SIG-M5 treated with dmso at 0.1 percent for 504 hours (cell line): ENCODE measurements around the gene CCL22.
"Not testable (repeated sequence)": the region's sequence is repeated elsewhere in the genome, so short reads cannot be mapped to it uniquely, and the experiment has no call there.

Experiments
- DNase-seq: peaks from one replicate; lab custom pipeline; 2025; ENCODE audit not compliant: unreplicated experiment; lab: John Stamatoyannopoulos, UW

The CCL22 gene, protein sequence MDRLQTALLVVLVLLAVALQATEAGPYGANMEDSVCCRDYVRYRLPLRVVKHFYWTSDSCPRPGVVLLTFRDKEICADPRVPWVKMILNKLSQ

DNA sequence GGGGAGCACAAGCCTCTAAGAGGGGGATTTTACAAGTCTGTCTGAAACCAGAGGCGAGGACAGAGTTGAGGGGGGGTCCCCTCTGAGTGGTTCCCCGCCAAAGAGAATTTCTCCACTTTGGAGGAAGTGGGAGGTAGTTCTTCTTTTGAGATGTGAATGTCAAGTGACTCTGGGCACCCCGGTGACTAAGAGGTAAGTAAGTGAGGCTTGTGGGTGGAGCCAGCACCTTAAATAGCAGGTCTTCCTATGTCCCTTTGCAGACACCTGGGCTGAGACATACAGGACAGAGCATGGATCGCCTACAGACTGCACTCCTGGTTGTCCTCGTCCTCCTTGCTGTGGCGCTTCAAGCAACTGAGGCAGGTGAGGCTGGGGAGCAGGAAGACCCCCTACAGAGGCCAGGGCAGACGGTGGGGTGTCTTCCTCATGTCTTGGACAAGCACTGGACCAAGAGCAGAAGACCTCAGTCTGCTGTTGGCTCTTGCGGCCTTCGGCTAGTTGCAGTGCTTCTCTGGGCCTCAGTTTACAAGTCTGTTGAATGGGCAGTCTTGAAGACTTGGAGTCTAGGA, at the start of gene CCL22:
CCL22 (plus strand) TSS at position 257 of the 569 bp plus-strand sequence; CDS start at position 291, 34 bp downstream.
- no peak for DNase-seq

DNA sequence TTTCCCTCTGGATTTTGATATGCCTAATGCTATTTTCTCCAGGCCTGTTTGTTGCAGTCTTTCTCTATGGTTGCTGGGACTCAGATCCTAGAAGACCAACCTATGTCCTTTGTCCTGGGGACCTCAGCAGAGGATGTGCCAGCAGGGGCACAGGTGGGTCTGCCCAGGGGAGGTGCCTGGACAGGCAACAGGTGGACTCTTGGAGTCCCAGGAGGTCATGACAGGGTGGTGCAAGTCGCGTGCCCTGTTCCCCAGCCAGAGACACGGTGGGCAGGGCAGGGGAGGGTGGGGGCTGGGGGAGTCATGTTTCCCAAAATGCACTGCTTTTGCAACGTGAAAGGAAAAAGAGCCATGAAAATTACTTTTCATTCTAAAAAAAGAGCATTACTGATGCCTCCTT, 47.8 kb upstream of the CCL22 start:
- DNase-seq: no peak

DNA sequence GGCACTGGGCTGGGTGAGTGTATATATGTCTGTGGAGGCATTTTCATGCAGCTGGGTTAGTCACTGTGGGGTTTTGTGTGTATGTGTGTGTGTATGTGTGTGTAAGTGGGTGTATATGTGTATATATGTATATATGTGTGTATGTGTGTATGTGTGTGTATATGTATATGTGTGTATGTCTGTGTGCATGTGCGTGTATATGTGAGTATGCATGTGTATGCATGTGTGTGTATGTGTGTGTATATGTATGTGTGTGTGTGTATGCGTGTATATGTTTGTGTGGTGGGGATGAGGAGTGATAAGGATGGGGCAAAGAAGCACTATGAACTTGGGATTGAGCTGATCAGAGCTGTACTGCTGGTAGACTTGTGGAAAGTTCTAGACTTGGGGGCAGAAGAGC, 45.1 kb upstream of the CCL22 start:
- no peak for DNase-seq

DNA sequence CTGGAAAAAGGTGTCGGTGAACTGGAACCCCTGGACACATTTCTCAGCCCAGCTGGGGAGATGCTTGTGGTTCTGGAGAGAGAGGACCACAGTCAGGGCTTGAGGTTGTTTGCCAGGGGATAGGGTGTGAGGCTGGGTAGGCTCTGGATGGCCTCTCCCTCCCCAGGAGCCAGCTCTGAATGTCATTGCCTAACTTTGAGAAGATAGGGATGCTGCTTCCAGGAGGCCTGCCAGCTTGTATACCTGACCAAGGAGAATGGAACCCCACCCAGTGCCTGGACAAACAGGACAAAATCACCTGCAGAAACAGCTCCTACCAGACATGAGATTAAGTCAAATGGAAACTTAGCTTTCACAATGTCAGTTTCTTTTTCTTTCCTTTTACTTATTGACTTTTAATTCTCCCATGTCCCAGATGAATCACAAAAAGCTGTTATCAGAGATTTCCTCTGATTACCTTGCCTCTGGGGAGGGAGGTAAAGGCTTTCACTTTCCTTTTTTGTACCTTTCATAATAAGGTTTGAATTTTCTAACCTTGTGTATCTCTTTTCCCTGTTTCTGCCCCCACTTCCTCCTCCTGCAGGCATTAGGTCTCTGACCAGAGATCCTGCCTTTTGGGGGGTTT, 44.3 kb upstream of the CCL22 start:
- no peak for DNase-seq

DNA sequence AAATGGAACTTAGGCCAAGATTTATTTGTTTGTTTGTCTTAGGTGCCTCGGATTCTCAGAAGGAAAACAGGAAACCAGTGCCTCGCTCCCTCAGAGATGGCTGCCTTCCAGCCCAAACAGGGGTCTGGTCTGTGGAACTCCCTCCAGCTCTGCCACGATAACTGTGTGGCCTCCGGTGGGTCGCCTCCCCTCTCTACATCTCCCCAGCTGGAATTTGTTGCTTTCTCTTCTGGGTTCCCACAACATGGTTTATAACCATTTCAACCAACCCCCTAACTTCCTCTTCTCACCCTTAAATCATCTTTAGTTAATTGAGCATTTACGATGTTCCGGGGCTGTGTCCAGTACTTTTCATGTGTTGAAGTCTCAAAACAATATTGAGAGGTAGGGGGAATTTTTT, 43.2 kb upstream of the CCL22 start:
- DNase-seq: no peak

DNA sequence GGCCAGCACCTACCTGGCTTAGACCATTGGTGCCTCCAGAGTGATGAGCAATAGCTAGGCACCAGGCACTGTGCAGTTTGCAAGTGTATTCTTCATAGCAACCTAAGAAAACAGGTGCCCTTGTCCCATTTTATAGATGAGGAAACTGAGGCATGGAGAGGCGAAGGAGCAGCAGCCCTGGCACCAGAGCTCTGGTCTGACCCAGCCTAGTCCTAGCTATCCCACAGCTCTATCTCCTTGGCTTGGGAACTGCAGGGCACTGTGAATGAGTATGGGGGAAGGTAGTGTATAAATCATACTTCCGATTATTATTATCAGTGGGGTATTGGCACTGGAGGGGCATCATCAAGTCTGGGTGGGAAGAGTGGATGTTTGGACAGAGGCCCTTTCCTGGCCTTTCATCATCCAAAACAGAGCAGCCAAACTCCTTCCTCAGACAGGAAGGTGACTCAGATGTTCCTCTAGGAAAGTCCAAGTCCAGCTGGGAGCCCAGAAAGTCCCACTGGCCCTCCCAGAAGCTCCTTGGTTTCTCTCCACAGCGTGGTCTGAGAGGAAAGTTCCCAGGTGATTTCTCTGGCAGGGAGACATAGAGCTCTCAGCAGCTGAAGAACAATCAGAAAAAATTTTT, 42.1 kb upstream of the CCL22 start:
- DNase-seq: no peak

DNA sequence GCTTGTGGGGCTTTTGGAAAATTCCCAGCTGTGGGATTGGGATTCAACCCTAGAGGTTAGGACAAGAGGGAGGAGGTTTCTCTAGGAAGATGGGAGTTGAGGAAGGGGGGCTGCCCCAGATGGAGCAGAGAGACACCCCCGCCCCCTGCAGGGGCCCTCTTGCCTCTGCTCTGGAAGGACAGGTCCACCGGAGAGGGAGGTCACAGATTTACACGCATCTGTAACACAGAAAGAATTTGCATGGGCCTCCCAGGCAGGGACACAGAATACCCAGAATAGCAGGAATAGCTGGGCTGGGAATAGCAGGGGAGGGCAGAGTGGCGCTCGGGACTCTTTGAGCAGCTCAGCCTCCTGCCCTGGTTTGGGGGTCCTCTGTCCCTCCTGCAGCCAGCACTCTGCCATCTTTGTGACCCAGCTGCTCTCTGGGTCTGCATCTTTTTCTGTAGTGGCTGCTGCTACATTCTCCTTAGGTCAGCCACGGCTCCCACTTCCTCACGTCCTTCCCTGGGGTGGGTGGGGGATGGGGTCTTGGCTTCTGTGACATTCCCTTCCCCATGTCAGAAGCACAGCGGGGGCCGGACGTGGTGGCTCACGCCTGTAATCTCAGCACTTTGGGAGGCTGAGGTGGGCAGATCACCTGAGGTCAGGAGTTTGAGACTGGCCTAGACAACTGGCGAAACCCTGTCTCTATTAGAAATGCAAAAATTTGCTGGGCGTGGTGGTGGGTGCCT, 40.2 kb upstream of the CCL22 start:
- no peak for DNase-seq

DNA sequence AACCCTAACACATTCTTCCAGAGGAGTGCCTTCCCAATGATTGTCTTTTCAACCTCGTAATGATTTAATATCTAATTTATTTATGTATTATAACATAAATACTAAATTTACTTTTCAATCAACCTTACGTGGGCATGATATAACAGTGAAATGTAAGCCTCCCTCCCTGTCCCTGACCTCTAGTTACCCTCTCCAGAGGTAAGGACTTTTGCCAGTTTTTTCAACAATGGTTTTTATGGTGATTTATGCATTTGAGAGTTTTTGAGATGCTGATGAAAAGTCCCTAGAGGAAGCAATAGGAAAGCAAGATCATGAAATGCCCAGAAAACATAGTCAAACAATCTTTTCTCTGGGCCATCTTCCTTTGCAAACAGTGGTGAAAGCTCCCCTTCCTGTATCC, 38.9 kb upstream of the CCL22 start:
- no peak for DNase-seq

DNA sequence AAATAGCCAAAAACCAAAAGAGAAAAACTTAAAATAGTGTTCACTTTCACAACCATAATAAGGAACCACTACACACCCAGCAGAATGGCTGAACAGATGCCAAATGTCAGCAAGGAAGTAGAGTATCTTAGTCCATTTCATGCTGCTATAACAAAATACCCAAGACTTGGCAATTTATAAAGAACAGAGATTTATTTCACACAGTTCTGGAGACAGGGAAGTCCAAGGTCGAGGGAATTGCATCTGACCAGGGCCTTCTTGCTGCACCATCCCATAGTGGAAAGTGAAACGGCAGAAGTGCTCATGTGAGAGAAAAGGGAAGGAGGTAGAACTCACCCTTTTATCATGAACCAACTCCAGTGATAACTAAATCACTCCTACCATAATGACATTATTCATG, 33.8 kb upstream of the CCL22 start:
- no peak for DNase-seq

DNA sequence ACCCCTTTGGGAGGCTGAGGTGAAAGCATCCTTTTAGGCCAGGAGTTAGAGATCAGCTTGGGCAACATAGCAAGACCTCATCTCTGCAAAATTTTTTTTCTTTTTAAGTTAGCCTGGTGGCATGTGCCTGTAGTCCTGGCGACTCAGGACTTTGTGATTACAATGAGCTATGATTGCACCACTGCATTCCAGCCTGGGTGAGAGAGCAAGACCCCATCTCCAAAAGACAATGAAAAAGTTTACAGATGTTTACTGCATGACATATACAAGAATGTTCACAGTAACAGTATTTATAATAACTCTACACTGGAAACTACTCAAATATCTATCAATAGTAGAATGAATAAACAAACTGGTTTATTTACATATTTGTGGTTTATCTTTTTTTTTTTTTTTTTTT, 33.1 kb upstream of the CCL22 start:
- no peak for DNase-seq

DNA sequence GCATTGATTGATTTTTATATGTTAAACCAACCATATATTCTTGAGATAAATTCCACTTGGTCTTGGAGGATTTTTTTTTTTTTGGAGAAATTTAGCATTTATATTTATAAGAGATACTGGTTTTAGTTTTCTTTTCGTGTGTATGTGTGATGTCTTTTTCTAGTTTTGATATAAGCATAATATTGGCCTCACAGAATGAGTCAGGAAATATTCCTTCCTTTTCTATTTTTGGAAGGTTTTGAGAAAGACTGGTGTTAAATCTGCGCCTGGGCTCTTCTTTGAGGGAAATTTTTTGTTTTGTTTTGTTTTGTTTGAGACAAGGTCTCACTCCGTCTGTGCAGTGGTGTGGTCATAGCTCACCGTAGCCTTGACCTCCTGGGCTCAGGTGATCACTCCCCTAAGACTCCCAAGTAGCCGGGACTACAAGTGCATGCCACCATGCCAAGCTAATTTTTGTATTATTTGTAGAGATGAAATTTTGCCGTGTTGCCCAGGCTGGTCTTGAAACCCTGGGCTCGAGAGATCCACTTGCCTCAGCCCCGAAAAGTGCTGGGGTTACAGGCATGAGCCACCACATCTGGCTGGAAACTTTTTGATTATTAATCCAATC, 28.8 kb upstream of the CCL22 start:
- DNase-seq: no peak

DNA sequence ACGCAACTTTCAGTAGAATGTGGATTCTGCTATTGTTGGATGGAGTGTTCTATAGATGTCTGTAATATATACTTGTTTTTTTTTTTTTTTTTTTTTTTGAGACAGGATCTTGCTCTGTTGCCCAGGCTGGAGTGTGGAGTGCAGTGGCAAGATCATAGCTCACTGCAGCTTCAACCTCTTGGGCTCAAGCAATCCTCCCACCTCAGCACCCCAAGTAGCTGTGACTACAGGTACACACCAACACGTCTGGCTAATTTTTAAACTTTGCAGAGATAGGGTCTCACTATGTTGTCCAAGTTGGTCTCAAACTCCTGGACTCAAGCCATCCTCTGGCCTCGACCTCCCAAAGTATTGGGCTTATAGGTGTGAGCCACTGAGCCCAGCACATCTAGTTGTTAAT, 27.2 kb upstream of the CCL22 start:
- no peak for DNase-seq

DNA sequence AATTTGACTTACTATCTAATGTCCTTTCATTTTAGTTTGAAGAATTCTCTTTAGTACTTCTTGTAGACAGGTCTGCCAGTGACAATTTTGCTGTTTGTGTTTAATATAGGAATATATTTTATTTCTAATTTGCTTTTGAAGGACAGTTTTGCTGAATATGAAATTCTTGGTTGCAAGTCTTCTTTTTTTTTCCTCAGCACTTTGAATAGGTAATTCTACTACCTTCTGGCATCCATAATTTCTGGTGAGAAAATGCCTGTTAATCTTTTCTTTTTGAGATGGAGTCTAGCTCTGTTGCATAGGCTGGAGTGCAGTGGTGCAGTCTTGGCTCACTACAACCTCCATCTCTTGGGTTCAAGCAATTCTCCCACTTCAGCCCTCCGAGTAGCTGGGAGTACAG, 25.2 kb upstream of the CCL22 start:
- no peak for DNase-seq

DNA sequence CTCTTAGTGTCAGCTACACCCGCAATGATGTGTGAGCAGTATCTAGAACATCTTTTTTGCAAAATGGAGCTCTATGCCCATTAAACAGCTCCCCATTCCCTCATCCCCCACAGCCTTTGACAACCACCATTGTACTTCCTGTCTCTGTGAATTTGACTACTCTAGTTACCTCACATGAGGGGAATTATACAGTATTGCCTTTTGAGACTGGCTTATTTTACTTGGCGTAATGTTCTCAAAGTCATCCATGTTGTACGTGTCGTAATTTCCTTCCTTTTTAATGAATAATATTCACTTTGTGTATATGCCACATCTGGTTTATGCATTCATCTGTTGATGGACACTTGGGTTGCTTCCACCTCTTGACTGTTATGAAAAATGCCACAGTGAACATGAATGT, 23.2 kb upstream of the CCL22 start:
- DNase-seq: no peak

DNA sequence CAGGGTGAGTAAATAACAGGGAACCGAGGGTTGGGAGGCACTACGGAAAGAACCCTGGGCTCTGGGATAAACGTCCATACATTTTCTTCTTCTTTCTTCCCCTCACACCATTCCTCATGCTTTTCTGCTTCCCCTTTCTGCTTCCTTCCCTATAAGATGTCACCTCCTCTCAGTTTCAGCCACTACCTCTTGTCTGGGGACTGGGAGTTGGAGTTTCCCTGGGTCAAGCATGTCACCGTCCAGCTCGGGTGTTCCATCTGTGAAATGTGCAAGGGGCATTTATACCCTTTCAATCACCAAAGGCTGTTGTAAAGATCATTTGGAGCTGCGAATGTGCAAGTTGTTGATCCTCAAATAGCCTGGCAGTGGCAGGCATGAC, 17.5 kb upstream of the CCL22 start:
- no peak for DNase-seq

DNA sequence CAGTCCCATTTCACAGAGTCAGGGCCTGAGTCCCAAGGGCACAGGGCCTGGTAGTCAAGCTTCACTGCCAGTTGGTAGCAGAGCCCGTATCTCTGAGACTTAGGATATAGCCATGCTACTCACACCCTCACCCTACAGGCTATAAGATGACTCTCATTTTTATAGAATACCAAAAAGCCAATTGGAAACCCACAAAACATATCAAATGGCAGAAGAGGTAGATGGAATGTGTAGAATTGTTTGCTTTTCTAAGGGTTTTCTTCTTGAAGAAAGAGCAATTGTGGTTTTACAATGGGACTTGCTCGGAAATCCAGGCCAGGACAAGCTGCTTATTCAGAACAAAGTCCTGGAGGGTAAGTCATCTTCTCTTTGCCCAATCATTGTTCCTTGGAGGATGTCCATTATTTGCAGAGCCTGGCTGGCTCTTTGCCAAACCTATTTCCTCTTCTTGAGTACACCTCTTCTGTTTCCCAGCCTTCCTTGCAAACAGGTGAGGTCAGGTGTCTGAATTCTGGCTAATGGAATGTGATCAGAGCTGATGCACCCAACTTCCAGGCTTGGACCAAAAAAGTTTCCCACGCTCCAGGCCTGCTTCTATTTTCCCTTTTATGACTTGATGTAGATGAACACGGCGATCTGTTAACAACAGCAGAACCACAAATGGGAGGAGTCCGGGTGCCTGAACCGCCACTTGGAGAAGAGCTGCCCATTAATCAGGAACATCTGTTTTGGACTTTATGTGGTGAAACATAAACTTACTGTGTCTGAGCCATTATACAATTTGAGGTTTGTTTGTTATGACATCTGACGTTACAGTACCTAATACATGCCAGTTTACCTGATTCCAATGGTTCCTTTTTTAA, 16.9 kb upstream of the CCL22 start:
- peak; percentile 21 for DNase-seq

DNA sequence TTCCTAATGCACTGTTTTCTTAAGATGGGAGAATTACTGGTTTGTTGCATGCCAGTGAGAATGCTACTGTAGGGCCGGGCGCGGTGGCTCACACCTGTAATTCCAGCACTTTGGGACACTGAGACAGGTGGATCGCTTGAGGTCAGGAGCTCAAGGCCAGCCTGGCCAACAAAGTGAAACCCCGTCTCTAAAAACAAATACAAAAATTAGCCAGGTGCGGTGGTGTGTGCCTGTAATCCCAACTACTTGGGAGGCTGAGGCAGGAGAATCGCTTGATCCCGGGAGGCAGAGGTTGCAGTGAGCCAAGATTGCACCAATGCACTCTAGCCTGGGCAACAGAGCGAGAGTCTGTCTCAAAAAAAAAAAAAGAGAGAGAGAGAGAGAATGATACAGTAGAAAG, 16.0 kb upstream of the CCL22 start:
- DNase-seq: not testable (repeated sequence)

DNA sequence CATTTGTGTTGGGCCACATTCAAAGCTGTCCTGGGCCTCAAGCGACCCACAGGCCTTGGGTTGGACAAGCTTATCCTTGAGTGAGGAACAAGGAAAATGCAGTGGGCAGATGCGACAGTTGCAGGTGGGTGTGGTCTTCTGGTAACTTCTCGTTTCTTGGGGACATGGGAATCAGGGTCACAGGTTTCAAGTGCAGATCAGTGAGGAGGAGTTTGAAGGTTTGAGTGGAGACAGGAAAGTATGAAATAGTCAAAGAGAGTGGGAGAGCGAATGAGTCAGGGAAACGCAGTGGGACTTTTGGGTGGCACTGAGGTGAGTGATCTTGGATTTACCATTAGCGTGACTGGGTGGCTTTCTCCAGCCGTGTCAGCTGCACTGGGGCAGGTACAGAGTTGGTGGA, 15.4 kb upstream of the CCL22 start:
- DNase-seq: no peak

DNA sequence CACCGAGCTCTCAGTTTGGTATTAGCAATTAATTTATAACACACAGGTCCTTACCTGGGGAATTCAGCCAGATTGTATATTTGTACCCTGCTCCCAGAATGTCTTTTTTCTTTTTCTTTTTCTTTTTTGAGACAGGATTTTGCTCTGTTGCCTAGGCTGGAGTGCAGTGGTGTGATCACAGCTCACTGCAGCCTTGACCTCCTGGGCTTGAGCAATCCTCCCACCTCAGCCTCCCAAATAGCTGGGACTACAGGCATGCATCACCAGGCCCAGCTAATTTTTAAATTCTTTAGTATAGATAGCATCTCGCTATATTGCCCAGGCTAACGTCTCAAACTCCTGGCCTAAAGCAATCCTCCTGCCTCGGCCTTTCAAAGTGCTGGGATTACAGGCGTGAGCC, 14.5 kb upstream of the CCL22 start:
- not testable (repeated sequence) for DNase-seq

DNA sequence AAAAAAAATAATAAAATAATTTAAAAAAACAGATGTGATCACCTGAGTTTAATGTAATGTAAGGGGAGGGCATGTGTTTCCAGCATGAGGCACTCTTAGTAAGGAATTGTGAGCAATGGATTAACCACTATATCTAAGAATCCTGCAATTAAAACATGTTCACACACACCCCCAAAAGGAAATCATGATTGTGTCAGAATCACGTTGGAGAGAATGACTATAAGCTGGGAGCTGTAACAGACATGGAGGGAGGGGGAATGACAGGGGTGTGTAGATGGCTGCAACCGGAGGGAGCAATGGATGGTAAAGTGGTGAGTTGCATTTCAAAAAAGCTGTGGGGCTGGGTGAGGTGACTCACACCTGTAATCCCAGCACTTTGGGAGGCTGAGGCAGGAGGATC, 13.6 kb upstream of the CCL22 start:
- no peak for DNase-seq
